Measurements from ENCODE around the gene LYL1.

GRCh38 chr19:13120031-13120430, 17.4 kb upstream of the LYL1 start:
- TF ChIP-seq CTCF (IDR thresholded peaks at IDR 0.05; ENCODE audit: low read depth, low read length, missing input control) (no peak), EGR1 (IDR thresholded peaks at IDR 0.05; ENCODE audit: low read depth in 2 of 2) (no peak), TAF1 (conservative IDR thresholded peaks at IDR 0.05) (no peak), YY1 (IDR thresholded peaks at IDR 0.05) (no peak), MAX (IDR thresholded peaks at IDR 0.05) (no peak), ATF3 (IDR thresholded peaks at IDR 0.05) (no peak), FOXA2 (IDR thresholded peaks at IDR 0.05) (no peak), SP1 (IDR thresholded peaks at IDR 0.05) (no peak), RAD21 (IDR thresholded peaks at IDR 0.05) (no peak), JUND (IDR thresholded peaks at IDR 0.05) (no peak), RXRA (IDR thresholded peaks at IDR 0.05) (no peak)
- TF ChIP-seq, protein P1, sequence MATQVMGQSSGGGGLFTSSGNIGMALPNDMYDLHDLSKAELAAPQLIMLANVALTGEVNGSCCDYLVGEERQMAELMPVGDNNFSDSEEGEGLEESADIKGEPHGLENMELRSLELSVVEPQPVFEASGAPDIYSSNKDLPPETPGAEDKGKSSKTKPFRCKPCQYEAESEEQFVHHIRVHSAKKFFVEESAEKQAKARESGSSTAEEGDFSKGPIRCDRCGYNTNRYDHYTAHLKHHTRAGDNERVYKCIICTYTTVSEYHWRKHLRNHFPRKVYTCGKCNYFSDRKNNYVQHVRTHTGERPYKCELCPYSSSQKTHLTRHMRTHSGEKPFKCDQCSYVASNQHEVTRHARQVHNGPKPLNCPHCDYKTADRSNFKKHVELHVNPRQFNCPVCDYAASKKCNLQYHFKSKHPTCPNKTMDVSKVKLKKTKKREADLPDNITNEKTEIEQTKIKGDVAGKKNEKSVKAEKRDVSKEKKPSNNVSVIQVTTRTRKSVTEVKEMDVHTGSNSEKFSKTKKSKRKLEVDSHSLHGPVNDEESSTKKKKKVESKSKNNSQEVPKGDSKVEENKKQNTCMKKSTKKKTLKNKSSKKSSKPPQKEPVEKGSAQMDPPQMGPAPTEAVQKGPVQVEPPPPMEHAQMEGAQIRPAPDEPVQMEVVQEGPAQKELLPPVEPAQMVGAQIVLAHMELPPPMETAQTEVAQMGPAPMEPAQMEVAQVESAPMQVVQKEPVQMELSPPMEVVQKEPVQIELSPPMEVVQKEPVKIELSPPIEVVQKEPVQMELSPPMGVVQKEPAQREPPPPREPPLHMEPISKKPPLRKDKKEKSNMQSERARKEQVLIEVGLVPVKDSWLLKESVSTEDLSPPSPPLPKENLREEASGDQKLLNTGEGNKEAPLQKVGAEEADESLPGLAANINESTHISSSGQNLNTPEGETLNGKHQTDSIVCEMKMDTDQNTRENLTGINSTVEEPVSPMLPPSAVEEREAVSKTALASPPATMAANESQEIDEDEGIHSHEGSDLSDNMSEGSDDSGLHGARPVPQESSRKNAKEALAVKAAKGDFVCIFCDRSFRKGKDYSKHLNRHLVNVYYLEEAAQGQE (IDR thresholded peaks at IDR 0.05) = no peak
